ENCODE results near the gene IVL.

IVL gene

DNA sequence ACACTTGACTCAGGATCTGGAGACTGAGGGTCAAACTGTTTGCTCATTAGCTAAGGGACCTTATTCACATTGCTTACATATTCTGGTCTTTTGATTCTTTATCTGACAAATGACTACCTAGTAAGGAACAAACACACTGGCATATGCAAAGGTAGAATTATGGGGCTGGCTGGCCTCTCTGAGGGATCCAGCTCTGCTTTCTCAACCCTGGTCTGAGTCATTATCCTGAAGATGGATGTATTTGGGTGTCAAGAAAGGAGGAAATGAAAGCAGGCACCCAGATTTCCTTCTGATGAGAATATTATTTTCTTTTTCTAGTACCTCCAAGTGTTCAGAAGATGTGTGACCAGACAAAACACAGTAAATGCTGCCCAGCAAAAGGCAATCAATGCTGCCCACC, 24.3 kb upstream of the IVL start:
- DNase-seq (ENCODE audit: low spot score) = no peak

DNA sequence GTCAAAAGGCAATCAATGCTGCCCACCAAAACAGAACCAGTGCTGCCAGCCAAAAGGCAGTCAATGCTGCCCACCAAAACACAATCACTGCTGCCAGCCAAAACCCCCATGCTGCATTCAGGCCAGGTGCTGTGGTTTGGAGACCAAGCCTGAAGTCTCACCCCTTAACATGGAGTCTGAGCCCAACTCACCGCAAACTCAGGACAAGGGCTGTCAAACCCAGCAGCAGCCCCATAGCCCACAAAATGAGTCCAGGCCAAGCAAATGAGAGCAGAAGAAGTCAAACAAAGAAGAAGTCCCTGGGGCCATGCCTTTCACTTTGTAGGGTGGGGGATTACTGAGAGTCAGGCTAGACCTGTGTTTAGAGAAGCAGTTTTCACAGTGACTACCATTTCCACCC, 23.8 kb upstream of the IVL start:
- no peak overlapping the region for H4K91ac ChIP-seq (ENCODE audit: low read depth, low read length, poor library complexity)
- no CpG with 5 or more reads among the region's 1 CpG for WGBS, 2 donors (ENCODE audit: extremely low coverage in 2 of 2, insufficient read length in 2 of 2, insufficient replicate concordance in 1 of 2)
- H3K27ac ChIP-seq (replicated peaks; ENCODE audit: low read length) = no peak overlapping the region
- no peak overlapping the region for H4K8ac ChIP-seq (ENCODE audit: low read depth, low read length)
- H3K9me3 ChIP-seq (replicated peaks in 1 of 2; ENCODE audit: control insufficient read depth in 2 of 2, insufficient read depth in 1 of 2, low read depth in 1 of 2, low read length in 2 of 2) = peaks cover 0 to 3% of the 10 kb centered on the region in 2 donors
- no peak overlapping the region for H2BK5ac ChIP-seq (ENCODE audit: low read length)
- no peak overlapping the region for H2BK15ac ChIP-seq (ENCODE audit: low read length)
- peaks cover 2% of the 10 kb centered on the region for H3K79me1 ChIP-seq (ENCODE audit: low read depth, low read length)
- H3K36me3 ChIP-seq (replicated peaks in 1 of 2; ENCODE audit: control insufficient read depth in 2 of 2, insufficient read depth in 2 of 2, low read length in 2 of 2) = no peaks in the 10 kb centered on the region
- no peaks in the 10 kb centered on the region for H3K4me1 ChIP-seq (ENCODE audit: control insufficient read depth in 2 of 2, insufficient read depth in 1 of 2, low read depth in 1 of 2, low read length in 2 of 2)
- no peak overlapping the region for H3K14ac ChIP-seq (ENCODE audit: low read length)
- no peak overlapping the region for H3K23ac ChIP-seq (ENCODE audit: low read depth, low read length, poor library complexity)
- no peak overlapping the region for H3K4ac ChIP-seq (ENCODE audit: low read length)
- no peak overlapping the region for H2BK120ac ChIP-seq (ENCODE audit: low read depth, low read length)
- H2AFZ ChIP-seq (ENCODE audit: low read length) = no peak overlapping the region
- no peak overlapping the region for H3K9ac ChIP-seq (ENCODE audit: low read depth, low read length, poor library complexity)
- peaks cover 0 to 5% (median 0%) of the 10 kb centered on the region in 3 experiments for H3K27me3 ChIP-seq (ENCODE audit: control insufficient read depth in 3 of 3, insufficient read depth in 3 of 3, low read depth in 1 of 3, low read length in 3 of 3)
- no peak overlapping the region for H2BK12ac ChIP-seq (ENCODE audit: low read length)
- H2AK5ac ChIP-seq (ENCODE audit: low read depth, low read length) = no peak overlapping the region
- no peak overlapping the region for H3K4me2 ChIP-seq (ENCODE audit: insufficient read depth, low read length, poor library complexity, severe bottlenecking)
- H3K4me3 ChIP-seq (ENCODE audit: low read length in 2 of 2) = no peak overlapping the region
- H3K18ac ChIP-seq (ENCODE audit: low read length) = no peak overlapping the region
- DNase-seq (ENCODE audit: low spot score) = no peak

More for the DNA sequence above, 24.3 kb upstream of the IVL start:
- no peak overlapping the region for H3K14ac ChIP-seq (ENCODE audit: low read length)
- peaks cover 0 to 5% (median 0%) of the 10 kb centered on the region in 3 experiments for H3K27me3 ChIP-seq (ENCODE audit: control insufficient read depth in 3 of 3, insufficient read depth in 3 of 3, low read depth in 1 of 3, low read length in 3 of 3)
- no peak overlapping the region for H3K9ac ChIP-seq (ENCODE audit: low read depth, low read length, poor library complexity)
- H3K18ac ChIP-seq (ENCODE audit: low read length) = no peak overlapping the region
- H3K4me2 ChIP-seq (ENCODE audit: insufficient read depth, low read length, poor library complexity, severe bottlenecking) = no peak overlapping the region
- no peaks in the 10 kb centered on the region for H3K4me1 ChIP-seq (ENCODE audit: control insufficient read depth in 2 of 2, insufficient read depth in 1 of 2, low read depth in 1 of 2, low read length in 2 of 2)
- H3K79me1 ChIP-seq (ENCODE audit: low read depth, low read length) = peaks cover 2% of the 10 kb centered on the region
- H3K27ac ChIP-seq (replicated peaks; ENCODE audit: low read length) = no peak overlapping the region
- no peaks in the 10 kb centered on the region for H3K36me3 ChIP-seq (replicated peaks in 1 of 2; ENCODE audit: control insufficient read depth in 2 of 2, insufficient read depth in 2 of 2, low read length in 2 of 2)
- no peak overlapping the region for H3K23ac ChIP-seq (ENCODE audit: low read depth, low read length, poor library complexity)
- no peak overlapping the region for H3K4ac ChIP-seq (ENCODE audit: low read length)
- H2AK5ac ChIP-seq (ENCODE audit: low read depth, low read length) = no peak overlapping the region
- no peak overlapping the region for H2AFZ ChIP-seq (ENCODE audit: low read length)
- no peak overlapping the region for H2BK15ac ChIP-seq (ENCODE audit: low read length)
- no peak overlapping the region for H2BK5ac ChIP-seq (ENCODE audit: low read length)
- no peak overlapping the region for H4K8ac ChIP-seq (ENCODE audit: low read depth, low read length)
- no peak overlapping the region for H4K91ac ChIP-seq (ENCODE audit: low read depth, low read length, poor library complexity)
- H3K9me3 ChIP-seq (replicated peaks in 1 of 2; ENCODE audit: control insufficient read depth in 2 of 2, insufficient read depth in 1 of 2, low read depth in 1 of 2, low read length in 2 of 2) = peaks cover 0 to 4% of the 10 kb centered on the region in 2 donors
- H2BK12ac ChIP-seq (ENCODE audit: low read length) = no peak overlapping the region
- no peak overlapping the region for H2BK120ac ChIP-seq (ENCODE audit: low read depth, low read length)
- no peak overlapping the region for H3K4me3 ChIP-seq (ENCODE audit: low read length in 2 of 2)

DNA sequence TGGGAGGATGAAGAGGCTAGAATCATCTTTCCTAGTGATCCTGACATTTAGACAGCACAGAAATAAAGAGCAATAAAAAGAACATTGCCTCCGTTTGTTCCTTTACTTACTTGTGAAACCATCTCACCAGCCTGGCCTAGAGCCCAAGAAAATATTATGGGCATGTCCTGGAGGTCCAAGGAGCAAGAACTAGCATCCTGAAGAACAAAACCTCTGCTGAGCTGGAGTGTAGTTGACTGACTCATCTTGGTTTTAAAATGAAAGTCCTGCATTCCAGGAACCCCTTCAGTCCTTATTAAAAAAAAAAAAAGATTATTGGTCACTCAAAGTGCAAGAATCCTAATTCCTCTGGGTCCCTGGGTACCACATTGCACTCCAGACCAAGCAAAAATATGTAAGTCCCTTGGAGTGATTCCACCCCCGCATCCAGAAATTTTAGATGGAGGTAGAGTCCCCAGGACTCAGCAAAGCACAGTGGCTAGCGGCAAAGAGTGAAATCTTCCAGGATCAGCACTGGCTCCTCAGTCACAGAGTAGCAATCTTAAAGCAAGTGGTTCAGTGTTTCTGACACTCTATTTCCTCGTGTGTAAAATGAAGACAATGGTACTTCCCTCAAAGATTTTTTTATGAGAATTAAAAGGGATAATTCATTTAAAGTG, 23.3 kb upstream of the IVL start:
- Histone ChIP-seq H3K18ac (ENCODE audit: low read length) (no peak overlapping the region), H3K4me3 (ENCODE audit: low read length in 2 of 2) (no peak overlapping the region), H3K27ac (replicated peaks; ENCODE audit: low read length) (no peak overlapping the region), H3K4me1 (ENCODE audit: control insufficient read depth in 2 of 2, insufficient read depth in 1 of 2, low read depth in 1 of 2, low read length in 2 of 2) (no peaks in the 10 kb centered on the region), H3K14ac (ENCODE audit: low read length) (no peak overlapping the region), H3K9me3 (replicated peaks in 1 of 2; ENCODE audit: control insufficient read depth in 2 of 2, insufficient read depth in 1 of 2, low read depth in 1 of 2, low read length in 2 of 2) (peaks cover 0 to 2% of the 10 kb centered on the region in 2 donors), H2BK120ac (ENCODE audit: low read depth, low read length) (no peak overlapping the region), H3K9ac (ENCODE audit: low read depth, low read length, poor library complexity) (no peak overlapping the region), H3K79me1 (ENCODE audit: low read depth, low read length) (peaks cover 2% of the 10 kb centered on the region), H3K27me3 (ENCODE audit: control insufficient read depth in 3 of 3, insufficient read depth in 3 of 3, low read depth in 1 of 3, low read length in 3 of 3) (peaks cover 0 to 5% (median 0%) of the 10 kb centered on the region in 3 experiments), H4K91ac (ENCODE audit: low read depth, low read length, poor library complexity) (no peak overlapping the region), H3K36me3 (replicated peaks in 1 of 2; ENCODE audit: control insufficient read depth in 2 of 2, insufficient read depth in 2 of 2, low read length in 2 of 2) (no peaks in the 10 kb centered on the region), H2AFZ (ENCODE audit: low read length) (no peak overlapping the region), H3K23ac (ENCODE audit: low read depth, low read length, poor library complexity) (no peak overlapping the region), H3K4me2 (ENCODE audit: insufficient read depth, low read length, poor library complexity, severe bottlenecking) (no peak overlapping the region), H3K4ac (ENCODE audit: low read length) (no peak overlapping the region), H2AK5ac (ENCODE audit: low read depth, low read length) (no peak overlapping the region), H2BK12ac (ENCODE audit: low read length) (no peak overlapping the region), H2BK15ac (ENCODE audit: low read length) (no peak overlapping the region), H4K8ac (ENCODE audit: low read depth, low read length) (no peak overlapping the region), H2BK5ac (ENCODE audit: low read length) (no peak overlapping the region)
- no peak for DNase-seq (ENCODE audit: low spot score)
- no CpG with 5 or more reads among the region's 4 CpGs for WGBS, 2 donors (ENCODE audit: extremely low coverage in 2 of 2, insufficient read length in 2 of 2, insufficient replicate concordance in 1 of 2)

DNA sequence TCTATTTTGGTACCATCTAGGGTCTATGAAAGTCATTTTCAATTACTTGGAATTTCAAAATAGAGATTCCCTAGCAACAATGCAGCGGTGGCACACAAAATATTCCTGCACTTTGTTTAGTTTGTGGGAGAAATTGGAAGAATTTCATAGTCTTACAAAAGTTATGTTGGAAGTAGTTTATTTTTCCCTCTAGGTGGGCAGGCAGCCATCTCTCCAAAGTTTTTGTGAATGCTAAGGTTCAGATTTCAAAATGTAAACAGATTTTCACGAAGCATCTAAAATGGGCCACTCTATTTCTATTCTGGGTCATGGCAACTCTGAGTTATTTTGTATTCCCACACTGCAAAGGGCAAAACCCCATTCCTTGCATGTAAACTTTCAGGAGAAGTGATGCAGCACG, 22.3 kb upstream of the IVL start:
- H3K27me3 ChIP-seq (ENCODE audit: control insufficient read depth in 3 of 3, insufficient read depth in 3 of 3, low read depth in 1 of 3, low read length in 3 of 3) = peaks cover 0 to 5% (median 0%) of the 10 kb centered on the region in 3 experiments
- H3K4me2 ChIP-seq (ENCODE audit: insufficient read depth, low read length, poor library complexity, severe bottlenecking) = no peak overlapping the region
- peaks cover 2% of the 10 kb centered on the region for H3K79me1 ChIP-seq (ENCODE audit: low read depth, low read length)
- H2BK5ac ChIP-seq (ENCODE audit: low read length) = no peak overlapping the region
- no CpG with 5 or more reads among the region's 3 CpGs for WGBS, 2 donors (ENCODE audit: extremely low coverage in 2 of 2, insufficient read length in 2 of 2, insufficient replicate concordance in 1 of 2)
- no peak overlapping the region for H4K8ac ChIP-seq (ENCODE audit: low read depth, low read length)
- H3K27ac ChIP-seq (replicated peaks; ENCODE audit: low read length) = no peak overlapping the region
- H2BK120ac ChIP-seq (ENCODE audit: low read depth, low read length) = no peak overlapping the region
- H3K18ac ChIP-seq (ENCODE audit: low read length) = no peak overlapping the region
- H3K36me3 ChIP-seq (replicated peaks in 1 of 2; ENCODE audit: control insufficient read depth in 2 of 2, insufficient read depth in 2 of 2, low read length in 2 of 2) = no peaks in the 10 kb centered on the region
- no peak overlapping the region for H4K91ac ChIP-seq (ENCODE audit: low read depth, low read length, poor library complexity)
- no peak overlapping the region for H2BK12ac ChIP-seq (ENCODE audit: low read length)
- H3K4me1 ChIP-seq (ENCODE audit: control insufficient read depth in 2 of 2, insufficient read depth in 1 of 2, low read depth in 1 of 2, low read length in 2 of 2) = no peaks in the 10 kb centered on the region
- H3K9me3 ChIP-seq (replicated peaks in 1 of 2; ENCODE audit: control insufficient read depth in 2 of 2, insufficient read depth in 1 of 2, low read depth in 1 of 2, low read length in 2 of 2) = peaks cover 0 to 2% of the 10 kb centered on the region in 2 donors
- no peak overlapping the region for H3K4me3 ChIP-seq (ENCODE audit: low read length in 2 of 2)
- H2AFZ ChIP-seq (ENCODE audit: low read length) = no peak overlapping the region
- no peak overlapping the region for H3K14ac ChIP-seq (ENCODE audit: low read length)
- H2AK5ac ChIP-seq (ENCODE audit: low read depth, low read length) = no peak overlapping the region
- H3K9ac ChIP-seq (ENCODE audit: low read depth, low read length, poor library complexity) = no peak overlapping the region
- no peak overlapping the region for H2BK15ac ChIP-seq (ENCODE audit: low read length)
- no peak overlapping the region for H3K23ac ChIP-seq (ENCODE audit: low read depth, low read length, poor library complexity)
- no peak overlapping the region for H3K4ac ChIP-seq (ENCODE audit: low read length)
- no peak for DNase-seq (ENCODE audit: low spot score)

Measured in neuronal stem cell (in vitro differentiated cells).